ENCODE results near the gene DNAJB7.

Gene DNAJB7

DNA sequence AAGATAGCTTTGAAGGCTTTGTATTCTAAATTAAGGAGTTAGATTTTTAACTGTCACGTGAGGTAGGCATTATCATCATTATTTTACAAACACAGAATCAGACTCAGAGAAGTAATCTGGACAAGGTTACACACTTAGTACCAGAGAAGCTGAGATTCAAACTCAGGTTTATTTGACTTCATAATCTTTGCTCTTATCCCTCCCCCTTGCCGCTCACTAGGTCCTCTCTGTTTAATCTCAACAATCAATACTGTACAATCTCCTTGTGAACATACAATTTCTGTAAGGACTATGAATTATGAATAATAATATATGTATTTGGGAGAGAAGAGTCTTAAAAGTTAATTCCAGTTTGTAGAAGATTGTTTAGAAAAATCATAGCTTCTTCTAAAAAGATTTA is 5.2 kb upstream of the DNAJB7 start:
- H3K4me1 Mint-ChIP-seq, result no peaks in the 10 kb centered on the region
- TF ChIP-seq, protein P1, sequence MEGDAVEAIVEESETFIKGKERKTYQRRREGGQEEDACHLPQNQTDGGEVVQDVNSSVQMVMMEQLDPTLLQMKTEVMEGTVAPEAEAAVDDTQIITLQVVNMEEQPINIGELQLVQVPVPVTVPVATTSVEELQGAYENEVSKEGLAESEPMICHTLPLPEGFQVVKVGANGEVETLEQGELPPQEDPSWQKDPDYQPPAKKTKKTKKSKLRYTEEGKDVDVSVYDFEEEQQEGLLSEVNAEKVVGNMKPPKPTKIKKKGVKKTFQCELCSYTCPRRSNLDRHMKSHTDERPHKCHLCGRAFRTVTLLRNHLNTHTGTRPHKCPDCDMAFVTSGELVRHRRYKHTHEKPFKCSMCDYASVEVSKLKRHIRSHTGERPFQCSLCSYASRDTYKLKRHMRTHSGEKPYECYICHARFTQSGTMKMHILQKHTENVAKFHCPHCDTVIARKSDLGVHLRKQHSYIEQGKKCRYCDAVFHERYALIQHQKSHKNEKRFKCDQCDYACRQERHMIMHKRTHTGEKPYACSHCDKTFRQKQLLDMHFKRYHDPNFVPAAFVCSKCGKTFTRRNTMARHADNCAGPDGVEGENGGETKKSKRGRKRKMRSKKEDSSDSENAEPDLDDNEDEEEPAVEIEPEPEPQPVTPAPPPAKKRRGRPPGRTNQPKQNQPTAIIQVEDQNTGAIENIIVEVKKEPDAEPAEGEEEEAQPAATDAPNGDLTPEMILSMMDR (IDR thresholded peaks at IDR 0.05; ENCODE audit: unreplicated experiment in 3 of 3), result no peak
- no peak overlapping the region for H3K27ac Mint-ChIP-seq
- H3K9me3 Mint-ChIP-seq, result no peaks in the 10 kb centered on the region
- no peaks in the 10 kb centered on the region for H3K27me3 Mint-ChIP-seq (ENCODE audit: low read depth)
- no peak overlapping the region for H3K4me3 Mint-ChIP-seq
- H3K36me3 Mint-ChIP-seq (ENCODE audit: low read depth), result peaks cover 4% of the 10 kb centered on the region

DNA sequence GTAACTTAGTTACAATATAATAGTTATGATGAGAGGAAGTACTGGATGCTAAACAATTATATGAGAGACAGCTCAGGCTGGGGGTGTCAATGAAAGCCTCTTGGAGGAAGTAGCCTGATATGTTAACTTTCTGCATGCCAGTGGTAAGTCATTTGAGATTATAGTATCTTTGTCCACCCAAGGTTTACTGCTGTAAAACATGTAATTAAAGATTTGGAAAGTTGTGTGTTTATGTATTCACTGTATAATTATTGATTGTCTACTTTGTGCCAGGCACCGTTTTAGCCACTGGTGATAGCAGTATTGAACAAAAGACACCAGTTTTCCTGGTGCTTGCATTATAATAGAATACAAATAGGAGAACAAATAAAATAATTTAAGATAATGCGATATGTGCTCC is 624 bp upstream of the DNAJB7 start:
- Mint-ChIP-seq H3K27me3 (ENCODE audit: low read depth) (no peaks in the 10 kb centered on the region), H3K4me3 (no peak overlapping the region)
- TF ChIP-seq, protein P1 (IDR thresholded peaks at IDR 0.05; ENCODE audit: unreplicated experiment in 3 of 3), result no peak

DNA sequence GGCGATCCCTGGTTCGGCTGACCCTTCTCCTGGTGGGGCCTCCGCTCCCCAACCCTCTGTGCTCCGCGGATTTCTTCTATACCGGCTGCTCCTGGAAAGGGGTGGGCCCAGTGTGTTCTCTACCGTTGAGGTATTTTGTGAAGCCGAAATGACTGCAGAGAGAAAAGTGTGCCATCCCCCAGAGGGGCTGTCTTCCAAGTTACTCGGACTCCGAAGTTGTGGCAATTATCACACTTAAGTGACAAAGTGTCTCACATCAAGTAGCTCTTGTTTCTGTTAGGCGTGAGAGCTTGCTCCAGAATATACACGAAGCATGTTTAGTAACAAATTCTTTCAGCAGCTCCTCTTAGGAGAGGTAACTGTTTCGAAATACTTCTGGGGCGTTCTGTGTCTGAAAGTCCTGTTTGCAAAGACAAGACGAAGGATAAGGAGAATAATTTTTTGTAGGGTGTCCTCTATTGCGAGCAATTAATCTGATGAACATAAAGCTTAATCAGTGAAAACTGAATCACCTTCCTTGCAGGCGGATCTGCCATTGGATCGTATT is 4.5 kb downstream of the DNAJB7 start:
- TF ChIP-seq, protein P1 (IDR thresholded peaks at IDR 0.05; ENCODE audit: unreplicated experiment in 3 of 3), result no peak

More for the DNA sequence above, 624 bp upstream of the DNAJB7 start:
- peaks cover 14% of the 10 kb centered on the region for H3K36me3 Mint-ChIP-seq (ENCODE audit: low read depth)
- H3K27ac Mint-ChIP-seq, result no peak overlapping the region
- H3K9me3 Mint-ChIP-seq, result no peaks in the 10 kb centered on the region
- H3K4me1 Mint-ChIP-seq, result no peaks in the 10 kb centered on the region

DNA sequence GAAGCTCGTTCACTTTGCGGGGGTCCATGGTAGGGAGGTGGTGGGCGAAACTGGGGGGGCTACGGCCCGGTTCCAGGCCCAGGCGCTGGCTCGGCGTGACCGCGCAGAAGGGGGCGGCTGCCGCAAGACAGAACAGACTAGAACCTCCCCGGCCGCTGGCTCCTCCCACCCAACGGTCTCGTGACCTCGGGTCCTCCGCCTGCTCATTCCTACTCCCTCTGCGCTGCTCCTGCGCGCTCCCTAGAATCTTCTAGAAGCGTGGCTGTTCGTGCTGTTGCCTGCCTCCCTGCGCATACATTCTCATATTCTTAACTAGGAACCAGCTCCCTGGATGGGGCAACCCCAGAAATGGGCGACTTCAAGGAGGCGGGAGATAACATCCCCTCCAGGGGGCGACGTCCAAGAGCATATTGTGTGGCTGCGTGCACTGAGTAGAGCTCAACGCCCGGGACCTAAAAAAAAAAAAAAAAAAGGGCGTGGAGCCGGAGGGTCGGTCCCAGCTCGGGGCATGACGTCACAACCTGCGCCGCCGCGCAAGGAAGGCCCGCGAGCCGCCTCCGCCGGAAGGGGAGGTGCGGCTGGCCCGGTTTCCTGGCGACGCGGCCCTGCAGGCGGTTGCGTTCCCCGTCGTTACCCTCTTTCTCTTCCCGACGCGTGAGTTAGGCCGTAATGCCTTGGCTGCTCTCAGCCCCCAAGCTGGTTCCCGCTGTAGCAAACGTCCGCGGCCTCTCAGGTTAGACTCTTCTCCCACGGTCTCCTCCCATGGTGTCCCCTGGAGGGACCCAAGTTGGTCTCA is 5.2 kb downstream of the DNAJB7 start, which contains the start of the genes ST13 and XPNPEP3:
ST13 (minus strand) TSS at position 127 of the 796 bp plus-strand sequence; CDS start at position 28, 99 bp downstream.
XPNPEP3 (plus strand) TSS at position 636 of the 796 bp plus-strand sequence; CDS start at position 670, 34 bp downstream.
- Mint-ChIP-seq H3K27me3 (ENCODE audit: low read depth) (no peaks in the 10 kb centered on the region), H3K4me1 (peaks cover 37% of the 10 kb centered on the region), H3K9me3 (no peaks in the 10 kb centered on the region), H3K27ac (peak within 1 kb of the TSS; percentile 100), H3K36me3 (ENCODE audit: low read depth) (peaks cover 12% of the 10 kb centered on the region), H3K4me3 (peak within 1 kb of the TSS; percentile 93 to 97 (median 97))
- TF ChIP-seq, protein P1 (IDR thresholded peaks at IDR 0.05; ENCODE audit: unreplicated experiment in 3 of 3), result peak in 1 of 3 experiments; percentile 11

More for the DNA sequence above, 4.5 kb downstream of the DNAJB7 start:
- peak overlapping the region; percentile 93 to 97 (median 97) for H3K4me3 Mint-ChIP-seq
- H3K27me3 Mint-ChIP-seq (ENCODE audit: low read depth), result no peaks in the 10 kb centered on the region
- H3K36me3 Mint-ChIP-seq (ENCODE audit: low read depth), result peaks cover 14% of the 10 kb centered on the region
- peaks cover 33% of the 10 kb centered on the region for H3K4me1 Mint-ChIP-seq
- no peaks in the 10 kb centered on the region for H3K9me3 Mint-ChIP-seq
- peak overlapping the region; percentile 100 for H3K27ac Mint-ChIP-seq

DNA sequence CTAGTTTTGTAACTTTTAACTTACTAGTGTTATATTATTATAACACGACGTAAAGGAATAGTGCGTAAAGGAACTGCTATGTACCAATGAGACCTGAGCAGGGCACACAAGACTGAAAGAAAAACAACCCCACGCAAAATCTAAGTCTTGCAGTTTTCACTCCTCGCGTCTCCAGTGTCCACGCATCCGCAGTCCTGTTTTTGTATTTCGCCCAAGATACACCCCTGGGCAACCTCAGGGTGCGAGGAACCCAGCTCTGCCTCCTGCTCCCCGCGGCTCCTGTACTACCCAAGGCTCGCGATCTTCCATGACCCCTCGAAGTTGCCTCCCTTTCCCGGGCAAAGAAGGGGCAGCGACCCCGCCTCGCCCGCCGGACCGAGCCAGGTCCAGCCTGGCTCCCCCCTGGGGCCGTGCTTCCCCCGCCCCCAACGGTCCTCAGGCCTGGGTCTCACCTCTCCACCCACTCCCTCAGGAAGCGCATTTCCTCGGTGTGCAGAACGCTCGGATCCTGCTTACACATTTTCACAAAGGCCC is 5.9 kb downstream of the DNAJB7 start:
- TF ChIP-seq, protein P1 (IDR thresholded peaks at IDR 0.05; ENCODE audit: unreplicated experiment in 3 of 3), result no peak
- peak overlapping the region; percentile 93 to 97 (median 97) for H3K4me3 Mint-ChIP-seq
- peaks cover 10% of the 10 kb centered on the region for H3K36me3 Mint-ChIP-seq (ENCODE audit: low read depth)
- no peaks in the 10 kb centered on the region for H3K9me3 Mint-ChIP-seq
- peaks cover 42% of the 10 kb centered on the region for H3K4me1 Mint-ChIP-seq
- peak overlapping the region; percentile 100 for H3K27ac Mint-ChIP-seq
- H3K27me3 Mint-ChIP-seq (ENCODE audit: low read depth), result no peaks in the 10 kb centered on the region
